KMS-11 (cell line): ENCODE results near the gene IQCB1.

Source experiments
- H2AFZ ChIP-seq: fragments of 200-600 bp; sonication (generic); 2 replicates; pipeline ENCODE4 v1.6.1; 2016; ENCODE audit warnings: antibody characterized with exemption, mixed run types, low read depth
- H3K27ac ChIP-seq: fragments of 200-600 bp; sonication (generic); 2 replicates; pipeline ENCODE4 v1.6.1; 2016; ENCODE audit warnings: mild to moderate bottlenecking, mixed run types
- H3K27me3 ChIP-seq: fragments of 200-600 bp; sonication (generic); 2 replicates; pipeline ENCODE4 v1.6.1; 2017; ENCODE audit warnings: mild to moderate bottlenecking, low read depth, mixed run types, moderate library complexity; ENCODE audit not compliant: insufficient read depth
- H3K36me3 ChIP-seq: fragments of 200-600 bp; sonication (generic); 2 replicates; pipeline ENCODE4 v1.6.1; 2017; ENCODE audit warnings: mild to moderate bottlenecking, mixed run types; ENCODE audit not compliant: insufficient read depth
- H3K4me1 ChIP-seq: fragments of 200-600 bp; sonication (generic); 2 replicates; pipeline ENCODE4 v1.6.1; 2016; ENCODE audit warnings: mild to moderate bottlenecking, low read depth, mixed run types; ENCODE audit not compliant: poor library complexity, severe bottlenecking
- H3K4me2 ChIP-seq: fragments of 200-600 bp; sonication (generic); 2 replicates; pipeline ENCODE4 v1.7.0; 2016; ENCODE audit warnings: mild to moderate bottlenecking, mixed run types
- H3K4me3 ChIP-seq: fragments of 200-600 bp; sonication (generic); IDR thresholded peaks from 2 replicates; pipeline ENCODE4 v1.6.1; 2017; ENCODE audit warnings: low read depth, low read length, mixed read lengths; ENCODE audit not compliant: insufficient read depth
- H3K79me2 ChIP-seq: fragments of 200-600 bp; sonication (generic); 2 replicates; pipeline ENCODE4 v1.6.1; 2016; ENCODE audit warnings: low read depth, mixed run types; ENCODE audit not compliant: insufficient read depth
- H3K9ac ChIP-seq: fragments of 200-600 bp; sonication (generic); 2 replicates; pipeline ENCODE4 v1.6.1; 2016; ENCODE audit warnings: mild to moderate bottlenecking, mixed run types
- H4K20me1 ChIP-seq: fragments of 200-600 bp; sonication (generic); 2 replicates; pipeline ENCODE4 v1.6.1; 2016; ENCODE audit warnings: mild to moderate bottlenecking, mixed run types; ENCODE audit not compliant: insufficient read depth
- CTCF ChIP-seq: fragments of 200-600 bp; sonication (generic); conservative IDR thresholded peaks from 2 replicates; pipeline ENCODE4 v1.6.1; 2017; ENCODE audit warnings: low read depth, mild to moderate bottlenecking, antibody characterized with exemption, low read length, moderate library complexity, mixed read lengths

Gene IQCB1

DNA sequence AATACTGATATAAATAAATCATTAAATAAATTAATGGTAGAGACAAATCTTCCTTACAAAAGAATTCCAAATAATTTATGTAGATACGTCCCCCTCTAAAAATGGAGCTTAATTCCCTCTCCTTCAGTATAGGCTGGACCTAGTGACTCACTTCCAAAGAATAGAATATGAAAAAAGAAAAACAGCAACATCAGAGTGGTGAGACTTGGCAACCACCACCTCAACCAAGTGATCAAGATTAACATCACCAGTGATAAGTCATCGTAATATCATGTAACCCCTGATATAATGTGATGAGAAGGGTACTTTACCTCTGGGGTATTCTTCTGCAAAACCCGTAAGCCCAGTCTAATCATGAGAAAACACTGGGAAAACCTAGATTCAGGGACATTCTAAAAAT is 98.7 kb downstream of the IQCB1 start:
- no peak overlapping the region for H3K4me2 ChIP-seq
- H3K79me2 ChIP-seq, result peaks cover 54% of the 10 kb centered on the region
- no peaks in the 10 kb centered on the region for H3K36me3 ChIP-seq

GRCh38 chr3:121735047-121735696 is 99.7 kb downstream of the IQCB1 start:
- H3K36me3 ChIP-seq, result no peaks in the 10 kb centered on the region
- peaks cover 47% of the 10 kb centered on the region for H3K79me2 ChIP-seq
- H3K4me1 ChIP-seq, result peaks cover 26% of the 10 kb centered on the region
- no peaks in the 10 kb centered on the region for H4K20me1 ChIP-seq
- H3K4me3 ChIP-seq, result no peak overlapping the region
- H3K9ac ChIP-seq, result no peak overlapping the region
- no peak overlapping the region for H3K27ac ChIP-seq
- no peak overlapping the region for H2AFZ ChIP-seq
- no peak overlapping the region for H3K4me2 ChIP-seq
- no peak for TF ChIP-seq CTCF
- H3K27me3 ChIP-seq, result no peaks in the 10 kb centered on the region

More for the DNA sequence above, 98.7 kb downstream of the IQCB1 start:
- H3K27ac ChIP-seq, result no peak overlapping the region
- H3K27me3 ChIP-seq, result no peaks in the 10 kb centered on the region
- no peaks in the 10 kb centered on the region for H4K20me1 ChIP-seq
- no peak overlapping the region for H3K4me3 ChIP-seq
- no peak for TF ChIP-seq CTCF
- no peak overlapping the region for H3K9ac ChIP-seq
- H3K4me1 ChIP-seq, result peaks cover 35% of the 10 kb centered on the region
- no peak overlapping the region for H2AFZ ChIP-seq

GRCh38 chr3:121730940-121731687 is 103.7 kb downstream of the IQCB1 start:
- Histone ChIP-seq H3K9ac (no peak overlapping the region), H3K4me3 (no peak overlapping the region), H2AFZ (no peak overlapping the region), H3K4me1 (peaks cover 15% of the 10 kb centered on the region), H3K27me3 (no peaks in the 10 kb centered on the region), H3K27ac (no peak overlapping the region), H3K4me2 (no peak overlapping the region), H4K20me1 (no peaks in the 10 kb centered on the region), H3K36me3 (no peaks in the 10 kb centered on the region), H3K79me2 (peaks cover 22% of the 10 kb centered on the region; the same call in 1 of the 2 replicates)
- TF ChIP-seq CTCF, result no peak

DNA sequence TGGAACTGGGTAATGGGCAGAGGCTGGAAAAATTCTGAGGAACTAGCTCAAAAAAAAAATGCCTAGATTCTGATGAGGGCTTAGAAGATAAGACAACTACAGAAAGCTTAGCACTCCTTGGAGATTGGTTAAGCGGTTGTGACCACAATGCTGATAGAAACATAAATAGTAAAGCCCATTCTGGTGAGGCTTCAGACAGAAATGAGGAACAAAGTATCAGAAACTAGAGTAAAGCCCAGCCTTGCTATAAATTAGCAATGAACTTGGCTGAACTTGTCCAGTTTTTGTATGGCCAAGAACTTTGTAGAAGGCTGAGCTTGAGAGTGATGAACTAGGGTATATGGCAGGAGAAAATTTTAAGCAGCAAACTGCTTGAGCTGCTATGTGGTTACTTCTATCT is 110.7 kb downstream of the IQCB1 start:
- Histone ChIP-seq H3K79me2 (no peaks in the 10 kb centered on the region), H3K27me3 (no peaks in the 10 kb centered on the region), H2AFZ (no peak overlapping the region), H3K36me3 (no peaks in the 10 kb centered on the region), H3K27ac (no peak overlapping the region), H3K4me1 (peaks cover 10% of the 10 kb centered on the region), H3K4me3 (no peak overlapping the region), H3K9ac (no peak overlapping the region), H4K20me1 (no peaks in the 10 kb centered on the region), H3K4me2 (no peak overlapping the region)
- no peak for TF ChIP-seq CTCF
